BE2C (cell line): Measurements from ENCODE around the gene CTAGE15. TPM values are rescaled to one million over a fixed set of nuclear protein-coding genes. Genes with fewer than 3 reads are reported as not detected.
"Not testable (repeated sequence)": the region's sequence is repeated elsewhere in the genome, so short reads cannot be mapped to it uniquely, and the experiment has no call there.

Experiments
- DNase-seq: peaks from one replicate; pipeline ENCODE4 v3.0.0-alpha.2; 2020
- H3K27me3 ChIP-seq: fragments of 250-450 bp; sonication (Bioruptor Pico); 2 replicates; pipeline ENCODE4 v1.5.1; 2020; ENCODE audit warnings: mild to moderate bottlenecking
- H3K36me3 ChIP-seq: fragments of 250-450 bp; sonication (Bioruptor Pico); 2 replicates; pipeline ENCODE4 v1.5.1; 2020; ENCODE audit warnings: mild to moderate bottlenecking
- H3K4me1 ChIP-seq: fragments of 250-450 bp; sonication (Bioruptor Pico); 2 replicates; pipeline ENCODE4 v1.5.1; 2020
- H3K4me3 ChIP-seq: 2 replicates; pipeline ENCODE4 v1.5.1; 2011; ENCODE audit warnings: low read depth, low read length
- H3K9me3 ChIP-seq: fragments of 250-450 bp; sonication (Bioruptor Pico); 2 replicates; pipeline ENCODE4 v1.5.1; 2020
- polyA plus RNA-seq: library from polyadenylated mRNA; unstranded; fragments of >200 nt; gene quantifications from one replicate; pipeline ENCODE4 v1.2.1, GENCODE V29; 2012; ENCODE audit warnings: low read depth, missing spikeins; ENCODE audit not compliant: insufficient read length, insufficient read depth

Gene CTAGE15
- polyA plus RNA-seq: not detected

- not testable (repeated sequence) for H3K27me3 ChIP-seq, H3K4me3 ChIP-seq, H3K9me3 ChIP-seq, H3K36me3 ChIP-seq, DNase-seq, H3K4me1 ChIP-seq
Observed at GRCh38 chr7:143571501-143571900, at the start of gene CTAGE15. Gene CTAGE15, plus strand, starts transcription at chr7:143571801. Its CDS starts 17 bp downstream, at chr7:143571818.

GRCh38 chr7:143522309-143522916 is 49.2 kb upstream of the CTAGE15 start:
- not testable (repeated sequence) for H3K9me3 ChIP-seq, H3K27me3 ChIP-seq, H3K4me1 ChIP-seq, H3K36me3 ChIP-seq, H3K4me3 ChIP-seq, DNase-seq

- not testable (repeated sequence) for H3K9me3 ChIP-seq, H3K4me1 ChIP-seq, H3K27me3 ChIP-seq, H3K4me3 ChIP-seq, H3K36me3 ChIP-seq, DNase-seq
Observed at GRCh38 chr7:143531169-143531926, 40.3 kb upstream of the CTAGE15 start.

GRCh38 chr7:143531932-143532331 is 39.7 kb upstream of the CTAGE15 start:
- H3K4me1 ChIP-seq, DNase-seq, H3K4me3 ChIP-seq, H3K9me3 ChIP-seq, H3K36me3 ChIP-seq, H3K27me3 ChIP-seq: not testable (repeated sequence)

- not testable (repeated sequence) for H3K27me3 ChIP-seq, DNase-seq, H3K4me3 ChIP-seq, H3K36me3 ChIP-seq, H3K4me1 ChIP-seq, H3K9me3 ChIP-seq
Observed at GRCh38 chr7:143533213-143533839, 38.3 kb upstream of the CTAGE15 start.

- H3K36me3 ChIP-seq, H3K27me3 ChIP-seq, H3K4me1 ChIP-seq, H3K9me3 ChIP-seq, DNase-seq, H3K4me3 ChIP-seq: not testable (repeated sequence)
Observed at GRCh38 chr7:143536443-143536842, 35.2 kb upstream of the CTAGE15 start.

- H3K27me3 ChIP-seq, H3K4me1 ChIP-seq, DNase-seq, H3K4me3 ChIP-seq, H3K36me3 ChIP-seq, H3K9me3 ChIP-seq: not testable (repeated sequence)
Observed at GRCh38 chr7:143543288-143544038, 28.1 kb upstream of the CTAGE15 start.

- DNase-seq, H3K27me3 ChIP-seq, H3K4me1 ChIP-seq, H3K4me3 ChIP-seq, H3K9me3 ChIP-seq, H3K36me3 ChIP-seq: not testable (repeated sequence)
Observed at GRCh38 chr7:143555968-143556367, 15.6 kb upstream of the CTAGE15 start.

- DNase-seq, H3K4me1 ChIP-seq, H3K9me3 ChIP-seq, H3K27me3 ChIP-seq, H3K36me3 ChIP-seq, H3K4me3 ChIP-seq: not testable (repeated sequence)
Observed at GRCh38 chr7:143563306-143563705, 8.3 kb upstream of the CTAGE15 start.

- not testable (repeated sequence) for H3K9me3 ChIP-seq, H3K4me3 ChIP-seq, H3K36me3 ChIP-seq, H3K27me3 ChIP-seq, H3K4me1 ChIP-seq, DNase-seq
Observed at GRCh38 chr7:143566001-143566400, 5.6 kb upstream of the CTAGE15 start.

GRCh38 chr7:143588183-143588582 is 16.6 kb downstream of the CTAGE15 start:
- not testable (repeated sequence) for H3K4me1 ChIP-seq, DNase-seq, H3K9me3 ChIP-seq, H3K4me3 ChIP-seq, H3K36me3 ChIP-seq, H3K27me3 ChIP-seq

GRCh38 chr7:143589897-143590296 is 18.3 kb downstream of the CTAGE15 start:
- not testable (repeated sequence) for H3K9me3 ChIP-seq, H3K4me1 ChIP-seq, H3K4me3 ChIP-seq, H3K36me3 ChIP-seq, H3K27me3 ChIP-seq, DNase-seq

- H3K4me1 ChIP-seq, H3K9me3 ChIP-seq, H3K4me3 ChIP-seq, H3K36me3 ChIP-seq, H3K27me3 ChIP-seq: not testable (repeated sequence)
- peak; percentile 0 for DNase-seq
Observed at GRCh38 chr7:143598086-143598485, 26.5 kb downstream of the CTAGE15 start.

- not testable (repeated sequence) for DNase-seq, H3K36me3 ChIP-seq, H3K27me3 ChIP-seq, H3K4me3 ChIP-seq, H3K4me1 ChIP-seq, H3K9me3 ChIP-seq
Observed at GRCh38 chr7:143603549-143603948, 31.9 kb downstream of the CTAGE15 start.

GRCh38 chr7:143606088-143606487 is 34.5 kb downstream of the CTAGE15 start:
- not testable (repeated sequence) for H3K36me3 ChIP-seq, H3K4me1 ChIP-seq, H3K27me3 ChIP-seq, DNase-seq, H3K4me3 ChIP-seq, H3K9me3 ChIP-seq

GRCh38 chr7:143615545-143615944 is 43.9 kb downstream of the CTAGE15 start:
- not testable (repeated sequence) for H3K27me3 ChIP-seq, H3K4me3 ChIP-seq

More at GRCh38 chr7:143615545-143615944, 43.9 kb downstream of the CTAGE15 start:
- not testable (repeated sequence) for H3K4me1 ChIP-seq, H3K9me3 ChIP-seq, DNase-seq, H3K36me3 ChIP-seq
